ENCODE measurements around the gene ADTRP. TPM values are rescaled to one million over a fixed set of nuclear protein-coding genes. Genes with fewer than 3 reads are reported as not detected.

ADTRP gene
- total and polyA plus RNA-seq, 10 of the 15 experiments (the other 5 are each of a cell fraction or from before 2014, with no cell fraction given), result 0.10 to 2.6 (median 2.1) TPM

DNA sequence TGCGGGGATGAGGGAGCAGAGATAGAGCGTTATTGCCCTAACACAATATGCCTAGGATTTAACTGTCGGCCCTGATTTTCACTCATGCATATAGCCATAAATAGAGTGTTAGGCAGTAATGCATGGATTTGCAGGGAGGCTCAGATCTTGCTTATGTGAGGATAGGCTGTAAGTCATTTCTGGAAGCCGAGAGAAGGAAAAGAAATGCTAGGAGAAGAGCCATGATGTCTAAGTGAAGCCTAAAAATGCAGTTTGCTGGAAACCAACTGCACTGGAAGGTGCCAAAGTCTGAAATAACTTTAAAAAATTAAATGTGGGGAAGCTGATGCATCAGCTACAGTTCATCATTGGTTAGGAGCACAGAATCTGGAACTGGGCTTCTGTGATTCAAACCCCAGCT, 54.3 kb downstream of the ADTRP start (continued):
- TF ChIP-seq, protein P1, sequence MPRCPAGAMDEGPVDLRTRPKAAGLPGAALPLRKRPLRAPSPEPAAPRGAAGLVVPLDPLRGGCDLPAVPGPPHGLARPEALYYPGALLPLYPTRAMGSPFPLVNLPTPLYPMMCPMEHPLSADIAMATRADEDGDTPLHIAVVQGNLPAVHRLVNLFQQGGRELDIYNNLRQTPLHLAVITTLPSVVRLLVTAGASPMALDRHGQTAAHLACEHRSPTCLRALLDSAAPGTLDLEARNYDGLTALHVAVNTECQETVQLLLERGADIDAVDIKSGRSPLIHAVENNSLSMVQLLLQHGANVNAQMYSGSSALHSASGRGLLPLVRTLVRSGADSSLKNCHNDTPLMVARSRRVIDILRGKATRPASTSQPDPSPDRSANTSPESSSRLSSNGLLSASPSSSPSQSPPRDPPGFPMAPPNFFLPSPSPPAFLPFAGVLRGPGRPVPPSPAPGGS (IDR thresholded peaks at IDR 0.05; ENCODE audit: borderline replicate concordance, insufficient read depth, low read depth, low read length, poor library complexity, severe bottlenecking), result no peak
- TF ChIP-seq, protein P2, sequence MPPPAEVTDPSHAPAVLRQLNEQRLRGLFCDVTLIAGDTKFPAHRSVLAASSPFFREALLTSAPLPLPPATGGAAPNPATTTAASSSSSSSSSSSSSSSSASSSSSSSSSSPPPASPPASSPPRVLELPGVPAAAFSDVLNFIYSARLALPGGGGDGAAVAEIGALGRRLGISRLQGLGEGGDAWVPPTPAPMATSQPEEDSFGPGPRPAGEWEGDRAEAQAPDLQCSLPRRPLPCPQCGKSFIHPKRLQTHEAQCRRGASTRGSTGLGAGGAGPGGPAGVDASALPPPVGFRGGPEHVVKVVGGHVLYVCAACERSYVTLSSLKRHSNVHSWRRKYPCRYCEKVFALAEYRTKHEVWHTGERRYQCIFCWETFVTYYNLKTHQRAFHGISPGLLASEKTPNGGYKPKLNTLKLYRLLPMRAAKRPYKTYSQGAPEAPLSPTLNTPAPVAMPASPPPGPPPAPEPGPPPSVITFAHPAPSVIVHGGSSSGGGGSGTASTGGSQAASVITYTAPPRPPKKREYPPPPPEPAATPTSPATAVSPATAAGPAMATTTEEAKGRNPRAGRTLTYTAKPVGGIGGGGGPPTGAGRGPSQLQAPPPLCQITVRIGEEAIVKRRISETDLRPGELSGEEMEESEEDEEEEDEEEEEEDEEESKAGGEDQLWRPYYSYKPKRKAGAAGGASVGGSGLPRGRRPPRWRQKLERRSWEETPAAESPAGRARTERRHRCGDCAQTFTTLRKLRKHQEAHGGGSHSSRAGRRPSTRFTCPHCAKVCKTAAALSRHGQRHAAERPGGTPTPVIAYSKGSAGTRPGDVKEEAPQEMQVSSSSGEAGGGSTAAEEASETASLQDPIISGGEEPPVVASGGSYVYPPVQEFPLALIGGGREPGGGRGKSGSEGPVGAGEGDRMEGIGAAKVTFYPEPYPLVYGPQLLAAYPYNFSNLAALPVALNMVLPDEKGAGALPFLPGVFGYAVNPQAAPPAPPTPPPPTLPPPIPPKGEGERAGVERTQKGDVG (CRISPR knock-in tag; IDR thresholded peaks at IDR 0.05), result no peak
- TF ChIP-seq EED (IDR thresholded peaks at IDR 0.05; ENCODE audit: low read depth), result no peak
- TF ChIP-seq, protein P3, sequence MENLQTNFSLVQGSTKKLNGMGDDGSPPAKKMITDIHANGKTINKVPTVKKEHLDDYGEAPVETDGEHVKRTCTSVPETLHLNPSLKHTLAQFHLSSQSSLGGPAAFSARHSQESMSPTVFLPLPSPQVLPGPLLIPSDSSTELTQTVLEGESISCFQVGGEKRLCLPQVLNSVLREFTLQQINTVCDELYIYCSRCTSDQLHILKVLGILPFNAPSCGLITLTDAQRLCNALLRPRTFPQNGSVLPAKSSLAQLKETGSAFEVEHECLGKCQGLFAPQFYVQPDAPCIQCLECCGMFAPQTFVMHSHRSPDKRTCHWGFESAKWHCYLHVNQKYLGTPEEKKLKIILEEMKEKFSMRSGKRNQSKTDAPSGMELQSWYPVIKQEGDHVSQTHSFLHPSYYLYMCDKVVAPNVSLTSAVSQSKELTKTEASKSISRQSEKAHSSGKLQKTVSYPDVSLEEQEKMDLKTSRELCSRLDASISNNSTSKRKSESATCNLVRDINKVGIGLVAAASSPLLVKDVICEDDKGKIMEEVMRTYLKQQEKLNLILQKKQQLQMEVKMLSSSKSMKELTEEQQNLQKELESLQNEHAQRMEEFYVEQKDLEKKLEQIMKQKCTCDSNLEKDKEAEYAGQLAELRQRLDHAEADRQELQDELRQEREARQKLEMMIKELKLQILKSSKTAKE (IDR thresholded peaks at IDR 0.05; ENCODE audit: low read depth, poor library complexity, severe bottlenecking), result no peak
- TF ChIP-seq, protein P4, sequence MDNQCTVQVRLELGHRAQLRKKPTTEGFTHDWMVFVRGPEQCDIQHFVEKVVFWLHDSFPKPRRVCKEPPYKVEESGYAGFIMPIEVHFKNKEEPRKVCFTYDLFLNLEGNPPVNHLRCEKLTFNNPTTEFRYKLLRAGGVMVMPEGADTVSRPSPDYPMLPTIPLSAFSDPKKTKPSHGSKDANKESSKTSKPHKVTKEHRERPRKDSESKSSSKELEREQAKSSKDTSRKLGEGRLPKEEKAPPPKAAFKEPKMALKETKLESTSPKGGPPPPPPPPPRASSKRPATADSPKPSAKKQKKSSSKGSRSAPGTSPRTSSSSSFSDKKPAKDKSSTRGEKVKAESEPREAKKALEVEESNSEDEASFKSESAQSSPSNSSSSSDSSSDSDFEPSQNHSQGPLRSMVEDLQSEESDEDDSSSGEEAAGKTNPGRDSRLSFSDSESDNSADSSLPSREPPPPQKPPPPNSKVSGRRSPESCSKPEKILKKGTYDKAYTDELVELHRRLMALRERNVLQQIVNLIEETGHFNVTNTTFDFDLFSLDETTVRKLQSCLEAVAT (IDR thresholded peaks at IDR 0.05), result no peak
- TF ChIP-seq, protein P5, sequence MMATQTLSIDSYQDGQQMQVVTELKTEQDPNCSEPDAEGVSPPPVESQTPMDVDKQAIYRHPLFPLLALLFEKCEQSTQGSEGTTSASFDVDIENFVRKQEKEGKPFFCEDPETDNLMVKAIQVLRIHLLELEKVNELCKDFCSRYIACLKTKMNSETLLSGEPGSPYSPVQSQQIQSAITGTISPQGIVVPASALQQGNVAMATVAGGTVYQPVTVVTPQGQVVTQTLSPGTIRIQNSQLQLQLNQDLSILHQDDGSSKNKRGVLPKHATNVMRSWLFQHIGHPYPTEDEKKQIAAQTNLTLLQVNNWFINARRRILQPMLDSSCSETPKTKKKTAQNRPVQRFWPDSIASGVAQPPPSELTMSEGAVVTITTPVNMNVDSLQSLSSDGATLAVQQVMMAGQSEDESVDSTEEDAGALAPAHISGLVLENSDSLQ (IDR thresholded peaks at IDR 0.05), result no peak
- TF ChIP-seq, protein P6, sequence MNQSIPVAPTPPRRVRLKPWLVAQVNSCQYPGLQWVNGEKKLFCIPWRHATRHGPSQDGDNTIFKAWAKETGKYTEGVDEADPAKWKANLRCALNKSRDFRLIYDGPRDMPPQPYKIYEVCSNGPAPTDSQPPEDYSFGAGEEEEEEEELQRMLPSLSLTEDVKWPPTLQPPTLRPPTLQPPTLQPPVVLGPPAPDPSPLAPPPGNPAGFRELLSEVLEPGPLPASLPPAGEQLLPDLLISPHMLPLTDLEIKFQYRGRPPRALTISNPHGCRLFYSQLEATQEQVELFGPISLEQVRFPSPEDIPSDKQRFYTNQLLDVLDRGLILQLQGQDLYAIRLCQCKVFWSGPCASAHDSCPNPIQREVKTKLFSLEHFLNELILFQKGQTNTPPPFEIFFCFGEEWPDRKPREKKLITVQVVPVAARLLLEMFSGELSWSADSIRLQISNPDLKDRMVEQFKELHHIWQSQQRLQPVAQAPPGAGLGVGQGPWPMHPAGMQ (IDR thresholded peaks at IDR 0.05; ENCODE audit: borderline replicate concordance), result no peak
